ENCODE measurements around the gene ATRAID. TPM values are rescaled to one million over a fixed set of nuclear protein-coding genes. Genes with fewer than 3 reads are reported as not detected.
A peak's percentile ranks its signal among the peaks of the same experiment; 100 is the strongest.

Gene ATRAID
- total and polyA plus RNA-seq, 3 donors from 2014 or later = 263 to 323 (median 295) TPM

DNA sequence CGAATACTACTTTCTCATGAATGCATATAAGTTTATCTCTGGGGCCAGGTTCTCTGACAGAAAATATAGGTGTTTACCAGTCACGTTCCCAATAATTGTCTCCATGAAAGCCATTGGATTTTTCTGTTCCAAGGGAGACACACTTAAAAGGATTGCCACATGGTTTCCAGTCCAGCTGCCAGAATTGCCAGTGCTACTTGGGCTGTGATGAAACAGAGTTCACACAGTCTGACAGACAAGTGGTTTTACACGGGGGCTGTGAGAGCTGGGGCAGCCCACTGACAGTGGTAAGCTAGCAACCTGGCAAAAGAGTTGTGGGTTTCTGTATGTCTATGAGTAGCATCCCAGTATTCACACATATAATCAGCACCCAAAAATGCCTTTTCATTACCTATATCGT lies 27.7 kb upstream of the ATRAID start:
- no peak for DNase-seq
- H3K4me1 ChIP-seq = peaks cover 10% of the 10 kb centered on the region
- no peaks in the 10 kb centered on the region for H3K36me3 ChIP-seq (ENCODE audit: low read depth, missing control alignments)
- intact Hi-C loops (cut with DNase I; ENCODE audit: low total_unique reads) = no loop called here
- no peaks in the 10 kb centered on the region for H3K9me3 ChIP-seq
- TF ChIP-seq, protein P1, sequence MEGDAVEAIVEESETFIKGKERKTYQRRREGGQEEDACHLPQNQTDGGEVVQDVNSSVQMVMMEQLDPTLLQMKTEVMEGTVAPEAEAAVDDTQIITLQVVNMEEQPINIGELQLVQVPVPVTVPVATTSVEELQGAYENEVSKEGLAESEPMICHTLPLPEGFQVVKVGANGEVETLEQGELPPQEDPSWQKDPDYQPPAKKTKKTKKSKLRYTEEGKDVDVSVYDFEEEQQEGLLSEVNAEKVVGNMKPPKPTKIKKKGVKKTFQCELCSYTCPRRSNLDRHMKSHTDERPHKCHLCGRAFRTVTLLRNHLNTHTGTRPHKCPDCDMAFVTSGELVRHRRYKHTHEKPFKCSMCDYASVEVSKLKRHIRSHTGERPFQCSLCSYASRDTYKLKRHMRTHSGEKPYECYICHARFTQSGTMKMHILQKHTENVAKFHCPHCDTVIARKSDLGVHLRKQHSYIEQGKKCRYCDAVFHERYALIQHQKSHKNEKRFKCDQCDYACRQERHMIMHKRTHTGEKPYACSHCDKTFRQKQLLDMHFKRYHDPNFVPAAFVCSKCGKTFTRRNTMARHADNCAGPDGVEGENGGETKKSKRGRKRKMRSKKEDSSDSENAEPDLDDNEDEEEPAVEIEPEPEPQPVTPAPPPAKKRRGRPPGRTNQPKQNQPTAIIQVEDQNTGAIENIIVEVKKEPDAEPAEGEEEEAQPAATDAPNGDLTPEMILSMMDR (IDR thresholded peaks at IDR 0.05) = no peak
- no peak for TF ChIP-seq POLR2A (IDR thresholded peaks at IDR 0.05)
- peak overlapping the region; percentile 69 to 91 for H3K27ac ChIP-seq
- no peaks in the 10 kb centered on the region for H3K27me3 ChIP-seq
- WGBS, 2 donors = 82 to 86% methylated on average over 4 of the region's 4 CpGs
- H3K4me3 ChIP-seq = no peak overlapping the region

DNA sequence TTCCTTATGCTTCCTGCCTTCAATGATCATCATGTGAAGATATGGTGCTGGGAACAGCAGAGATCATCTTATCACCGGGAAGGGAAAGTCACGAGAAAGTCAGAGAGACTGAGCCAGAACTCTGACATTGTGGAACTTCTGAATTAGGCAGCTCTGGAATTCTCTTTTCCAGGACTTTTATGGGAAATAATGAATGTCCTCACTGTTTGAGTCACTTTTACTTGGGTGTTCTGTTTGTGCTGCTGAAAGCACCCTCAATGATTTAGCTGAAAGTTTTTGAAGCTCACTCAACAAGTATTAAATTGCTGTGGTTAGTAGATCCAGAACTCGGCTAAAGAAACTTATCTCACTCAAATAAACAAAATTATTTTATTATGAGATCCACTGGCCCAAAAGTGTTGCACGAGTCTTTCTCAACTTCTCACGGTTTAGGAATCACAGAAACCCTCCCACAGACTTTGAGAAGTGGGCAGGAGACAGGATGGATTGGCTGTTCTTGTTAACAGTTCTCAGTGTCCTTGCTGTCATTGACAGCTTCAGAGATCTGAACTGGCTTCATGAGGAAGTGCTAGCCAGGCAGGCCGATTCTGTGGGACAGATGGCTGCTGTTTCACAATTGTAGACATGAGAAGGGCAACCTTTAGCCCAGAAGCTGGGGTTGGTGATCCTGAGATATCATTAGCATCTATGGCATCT lies 26.4 kb upstream of the ATRAID start:
- Histone ChIP-seq H3K36me3 (ENCODE audit: low read depth, missing control alignments) (no peaks in the 10 kb centered on the region), H3K27me3 (no peaks in the 10 kb centered on the region), H3K27ac (peak overlapping the region; percentile 69 to 91), H3K4me3 (no peak overlapping the region), H3K9me3 (no peaks in the 10 kb centered on the region), H3K4me1 (peaks cover 7% of the 10 kb centered on the region)
- intact Hi-C loops (cut with DNase I; ENCODE audit: low total_unique reads) = no loop called here
- 32 to 49% methylated on average over 6 of the region's 6 CpGs for whole genome bisulfite sequencing, 2 donors
- DNase-seq = peak; percentile 43
- no peak for TF ChIP-seq POLR2A (IDR thresholded peaks at IDR 0.05)
- TF ChIP-seq, protein P1 (IDR thresholded peaks at IDR 0.05) = no peak

GRCh38 chr2:27186613-27187345 lies 25.1 kb upstream of the ATRAID start:
- Histone ChIP-seq H3K36me3 (ENCODE audit: low read depth, missing control alignments) (no peaks in the 10 kb centered on the region), H3K4me1 (peaks cover 7% of the 10 kb centered on the region), H3K27ac (peak overlapping the region in 1 of 2 donors; percentile 91), H3K27me3 (no peaks in the 10 kb centered on the region), H3K9me3 (no peaks in the 10 kb centered on the region), H3K4me3 (no peak overlapping the region)
- intact Hi-C loops (cut with DNase I; ENCODE audit: low total_unique reads) = no loop called here
- TF ChIP-seq, protein P1 (IDR thresholded peaks at IDR 0.05) = no peak
- TF ChIP-seq POLR2A (IDR thresholded peaks at IDR 0.05) = no peak
- DNase-seq = no peak
- 78% methylated on average over 6 of the region's 6 CpGs for WGBS, 2 donors

GRCh38 chr2:27189989-27190388 lies 21.9 kb upstream of the ATRAID start:
- no peaks in the 10 kb centered on the region for H3K9me3 ChIP-seq
- DNase-seq = no peak
- 84 to 96% methylated on average over 8 of the region's 8 CpGs for WGBS, 2 donors
- H3K27me3 ChIP-seq = no peaks in the 10 kb centered on the region
- no peaks in the 10 kb centered on the region for H3K36me3 ChIP-seq (ENCODE audit: low read depth, missing control alignments)
- no peak overlapping the region for H3K27ac ChIP-seq
- TF ChIP-seq, protein P1 (IDR thresholded peaks at IDR 0.05) = no peak
- no peak for TF ChIP-seq POLR2A (IDR thresholded peaks at IDR 0.05)
- H3K4me3 ChIP-seq = no peak overlapping the region
- H3K4me1 ChIP-seq = peaks cover 4% of the 10 kb centered on the region
- intact Hi-C loops (cut with DNase I; ENCODE audit: low total_unique reads) = no loop called here
